GM23248 (cell line): Measurements from ENCODE around the gene RAB4B.

Experiments
- EZH2 ChIP-seq: fragments of 200-600 bp; sonication (generic); IDR thresholded peaks from 2 replicates; pipeline ENCODE4 v1.6.1; 2018; ENCODE audit warnings: antibody characterized with exemption, mild to moderate bottlenecking; ENCODE audit not compliant: insufficient read depth, poor library complexity, severe bottlenecking
- EZH2phosphoT487 ChIP-seq: fragments of 200-600 bp; sonication (generic); IDR thresholded peaks from 2 replicates; pipeline ENCODE4 v1.6.1; 2018; ENCODE audit warnings: antibody characterized with exemption, moderate library complexity, mild to moderate bottlenecking, low read depth; ENCODE audit not compliant: insufficient read depth

DNA sequence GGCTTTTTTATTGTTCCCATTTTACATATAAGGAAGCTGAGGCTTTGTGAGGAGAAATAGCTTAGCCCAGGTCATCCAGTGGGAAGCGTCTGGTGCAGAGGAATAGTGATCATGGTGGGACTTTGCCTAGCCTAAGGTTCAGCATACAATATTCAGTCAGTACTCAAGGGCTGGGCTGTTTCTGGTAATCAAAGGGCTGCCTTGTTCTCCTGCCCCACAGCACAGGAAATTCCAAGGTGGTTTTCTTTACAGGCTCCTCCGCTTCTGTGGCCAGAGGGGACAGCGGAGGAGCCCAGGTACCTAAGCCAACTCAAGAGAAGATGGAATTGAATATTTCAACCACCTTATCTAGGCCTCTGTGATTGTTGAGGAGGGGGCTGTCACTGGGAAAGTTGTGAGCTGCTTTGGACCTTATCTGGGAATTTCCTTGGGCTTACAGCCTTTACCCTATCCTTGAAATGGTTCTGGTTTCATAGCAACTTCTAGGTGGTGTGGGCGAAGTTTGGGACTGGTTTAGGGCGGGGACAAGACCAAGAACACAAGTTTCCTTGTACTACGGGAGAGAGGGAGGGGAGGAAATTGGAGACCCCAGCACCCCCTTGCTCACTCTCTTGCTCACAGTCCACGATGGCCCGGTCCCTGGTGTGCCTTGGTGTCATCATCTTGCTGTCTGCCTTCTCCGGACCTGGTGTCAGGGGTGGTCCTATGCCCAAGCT is 3.0 kb upstream of the RAB4B start, which contains the start of gene MIA:
- TF ChIP-seq EZH2phosphoT487: no peak
- TF ChIP-seq EZH2: no peak
